ENCODE data around the gene CELA2B. TPM values are rescaled to one million over a fixed set of nuclear protein-coding genes. Genes with fewer than 3 reads are reported as not detected.

The CELA2B gene
- total and polyA plus RNA-seq, 2 donors (not counting 1 experiment from before 2014, with no cell fraction given) = not detected

GRCh38 chr1:15526490-15527339 lies 50.8 kb downstream of the CELA2B start, which contains the start of gene DNAJC16:
DNAJC16 (plus strand) TSS chr1:15526848; CDS start chr1:15529106, 2,258 bp downstream.
- H3K4me3 Mint-ChIP-seq = peak within 1 kb of the TSS; percentile 89
- ATAC-seq (ENCODE audit: low read depth) = peak; percentile 35
- H3K27ac Mint-ChIP-seq = peak within 1 kb of the TSS; percentile 99
- peaks cover 6% of the 10 kb centered on the region for H4K20me1 ChIP-seq (ENCODE audit: control insufficient read depth, insufficient read depth, low read length, poor library complexity, severe bottlenecking)
- H3K36me3 ChIP-seq (replicated peaks in 1 of 2; ENCODE audit: control extremely low read depth in 1 of 2, control insufficient read depth in 1 of 2, extremely low read depth in 1 of 2, insufficient read depth in 2 of 2, low read length in 1 of 2) = peaks cover 0 to 3% of the 10 kb centered on the region in 2 experiments
- H3K4me3 ChIP-seq (ENCODE audit: control extremely low read depth in 1 of 5, extremely low read depth in 1 of 5, insufficient read depth in 1 of 5, low read depth in 2 of 5, low read length in 4 of 5) = peak within 1 kb of the TSS; percentile 81 to 95 (median 86)
- H3K27ac ChIP-seq (ENCODE audit: low read length in 2 of 2) = peak within 1 kb of the TSS; percentile 99
- ChIA-PET CTCF (interaction anchor here (0.6 to 1.9 kb wide), 4 partner anchors 36 to 214 kb away, joined by 3 to 7 read pairs (median 3); no protein-coding TSS in a partner anchor), POLR2A (interaction anchor here (0.6 to 1.6 kb wide), 5 partner anchors 45 to 860 kb away, joined by 3 to 6 read pairs (median 3); no protein-coding TSS in a partner anchor)
- peaks cover 59% of the 10 kb centered on the region for H3K4me1 Mint-ChIP-seq
- intact Hi-C loops (cut with micrococcal nuclease) = loop anchor here (1.0 to 10.0 kb wide), 7 partner anchors 44 to 1118 kb away; partner anchors contain the start of genes CPLANE2, DDI2 and NECAP2
- H3K27me3 ChIP-seq (replicated peaks in 1 of 4; ENCODE audit: control extremely low read depth in 1 of 4, control insufficient read depth in 3 of 4, insufficient read depth in 4 of 4, low read length in 3 of 4) = no peaks in the 10 kb centered on the region
- H3K79me2 ChIP-seq (ENCODE audit: control insufficient read depth, insufficient read depth, low read length) = peaks cover 55% of the 10 kb centered on the region
- H2AFZ ChIP-seq (ENCODE audit: insufficient read depth, low read depth, low read length, poor library complexity, severe bottlenecking) = peak within 1 kb of the TSS; percentile 81
- 1% methylated on average over 60 of the region's 65 CpGs for WGBS (ENCODE audit: insufficient coverage)
- peak; percentile 99 for DNase-seq
- H3K4me1 ChIP-seq (ENCODE audit: control insufficient read depth in 2 of 2, insufficient read depth in 2 of 2, low read length in 2 of 2) = peaks cover 28 to 34% of the 10 kb centered on the region in 2 donors
- H3K9me3 ChIP-seq (ENCODE audit: control extremely low read depth in 1 of 3, control insufficient read depth in 2 of 3, insufficient read depth in 1 of 3, low read length in 2 of 3) = no peaks in the 10 kb centered on the region
- peak within 1 kb of the TSS; percentile 88 for H3K9ac ChIP-seq (ENCODE audit: low read length)
- peak within 1 kb of the TSS; percentile 91 for H3K4me2 ChIP-seq (replicated peaks; ENCODE audit: low read depth, low read length, poor library complexity, severe bottlenecking)
- H3K9me3 Mint-ChIP-seq (ENCODE audit: insufficient read depth) = no peaks in the 10 kb centered on the region
- no peaks in the 10 kb centered on the region for H3K27me3 Mint-ChIP-seq
- no peak for TF ChIP-seq CTCF (IDR thresholded peaks at IDR 0.05)
- TF ChIP-seq EZH2 (IDR thresholded peaks at IDR 0.05; ENCODE audit: borderline replicate concordance, insufficient read depth, low read depth, low read length, poor library complexity, severe bottlenecking) = no peak

GRCh38 chr1:15531003-15531402 lies 55.1 kb downstream of the CELA2B start:
- Histone ChIP-seq H3K36me3 (replicated peaks in 1 of 2; ENCODE audit: control extremely low read depth in 1 of 2, control insufficient read depth in 1 of 2, extremely low read depth in 1 of 2, insufficient read depth in 2 of 2, low read length in 1 of 2) (peaks cover 5 to 16% of the 10 kb centered on the region in 2 experiments), H3K4me2 (replicated peaks; ENCODE audit: low read depth, low read length, poor library complexity, severe bottlenecking) (no peak overlapping the region), H3K9ac (ENCODE audit: low read length) (no peak overlapping the region), H4K20me1 (ENCODE audit: control insufficient read depth, insufficient read depth, low read length, poor library complexity, severe bottlenecking) (peaks cover 14% of the 10 kb centered on the region), H3K9me3 (ENCODE audit: control extremely low read depth in 1 of 3, control insufficient read depth in 2 of 3, insufficient read depth in 1 of 3, low read length in 2 of 3) (no peaks in the 10 kb centered on the region), H2AFZ (ENCODE audit: insufficient read depth, low read depth, low read length, poor library complexity, severe bottlenecking) (no peak overlapping the region), H3K4me3 (ENCODE audit: control extremely low read depth in 1 of 5, extremely low read depth in 1 of 5, insufficient read depth in 1 of 5, low read depth in 2 of 5, low read length in 4 of 5) (no peak overlapping the region), H3K27me3 (replicated peaks in 1 of 4; ENCODE audit: control extremely low read depth in 1 of 4, control insufficient read depth in 3 of 4, insufficient read depth in 4 of 4, low read length in 3 of 4) (no peaks in the 10 kb centered on the region), H3K79me2 (ENCODE audit: control insufficient read depth, insufficient read depth, low read length) (peaks cover 52% of the 10 kb centered on the region), H3K4me1 (ENCODE audit: control insufficient read depth in 2 of 2, insufficient read depth in 2 of 2, low read length in 2 of 2) (peaks cover 12 to 14% of the 10 kb centered on the region in 2 donors), H3K27ac (ENCODE audit: low read length in 2 of 2) (no peak overlapping the region)
- H3K9me3 Mint-ChIP-seq (ENCODE audit: insufficient read depth) = no peaks in the 10 kb centered on the region
- WGBS (ENCODE audit: insufficient coverage) = 88% methylated on average over 1 of the region's 4 CpGs
- POLR2A ChIA-PET = no interaction called here
- TF ChIP-seq CTCF (IDR thresholded peaks at IDR 0.05) = no peak
- TF ChIP-seq EZH2 (IDR thresholded peaks at IDR 0.05; ENCODE audit: borderline replicate concordance, insufficient read depth, low read depth, low read length, poor library complexity, severe bottlenecking) = no peak
- DNase-seq = no peak
- intact Hi-C loops (cut with micrococcal nuclease) = no loop called here
- peaks cover 30% of the 10 kb centered on the region for H3K4me1 Mint-ChIP-seq
- H3K4me3 Mint-ChIP-seq = no peak overlapping the region
- no peak for ATAC-seq (ENCODE audit: low read depth)
- no peaks in the 10 kb centered on the region for H3K27me3 Mint-ChIP-seq
- CTCF ChIA-PET = no interaction called here
- no peak overlapping the region for H3K27ac Mint-ChIP-seq
